ENCODE measurements around the gene TMEM231.

DNA sequence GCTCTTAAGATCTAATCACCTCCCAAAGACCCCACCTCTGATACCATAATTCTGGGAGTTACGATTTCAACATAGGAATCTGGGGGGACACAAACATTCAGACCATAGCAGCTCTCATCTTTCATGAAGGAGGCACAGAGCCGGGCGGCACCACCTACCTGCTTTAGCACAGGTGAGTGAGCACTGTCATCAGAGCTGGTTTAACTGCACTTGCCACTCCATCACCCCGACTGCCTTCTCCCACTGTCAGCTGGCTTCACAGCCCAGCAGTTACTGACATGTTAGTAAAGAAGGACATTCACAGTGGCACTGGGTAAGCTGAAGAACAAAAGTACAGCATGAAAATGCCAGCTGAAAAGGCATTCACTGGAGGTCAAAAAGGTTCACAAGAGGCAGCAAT is 32.7 kb upstream of the TMEM231 start:
- TF ChIP-seq TAF1 (IDR thresholded peaks at IDR 0.05; ENCODE audit: borderline replicate concordance, insufficient read depth, low read length) (no peak), POLR2AphosphoS5 (IDR thresholded peaks at IDR 0.05; ENCODE audit: low read depth, low read length) (no peak), REST (IDR thresholded peaks at IDR 0.05; ENCODE audit: insufficient read depth in 1 of 2, low read depth in 2 of 2, low read length in 2 of 2) (no peak), SIN3A (IDR thresholded peaks at IDR 0.05; ENCODE audit: borderline replicate concordance, insufficient read depth, low read length) (no peak)
